HG03521 (cell line): ENCODE results near the gene LCAT.
"Not testable (repeated sequence)": the region's sequence is repeated elsewhere in the genome, so short reads cannot be mapped to it uniquely, and the experiment has no call there.

Experiments
- ATAC-seq: cut with Tn5 transposase; IDR thresholded peaks from one replicate; pipeline ENCODE4 v1.9.1; 2021; ENCODE audit warnings: mild to moderate bottlenecking, moderate library complexity; ENCODE audit not compliant: unreplicated experiment

The LCAT gene, protein sequence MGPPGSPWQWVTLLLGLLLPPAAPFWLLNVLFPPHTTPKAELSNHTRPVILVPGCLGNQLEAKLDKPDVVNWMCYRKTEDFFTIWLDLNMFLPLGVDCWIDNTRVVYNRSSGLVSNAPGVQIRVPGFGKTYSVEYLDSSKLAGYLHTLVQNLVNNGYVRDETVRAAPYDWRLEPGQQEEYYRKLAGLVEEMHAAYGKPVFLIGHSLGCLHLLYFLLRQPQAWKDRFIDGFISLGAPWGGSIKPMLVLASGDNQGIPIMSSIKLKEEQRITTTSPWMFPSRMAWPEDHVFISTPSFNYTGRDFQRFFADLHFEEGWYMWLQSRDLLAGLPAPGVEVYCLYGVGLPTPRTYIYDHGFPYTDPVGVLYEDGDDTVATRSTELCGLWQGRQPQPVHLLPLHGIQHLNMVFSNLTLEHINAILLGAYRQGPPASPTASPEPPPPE

DNA sequence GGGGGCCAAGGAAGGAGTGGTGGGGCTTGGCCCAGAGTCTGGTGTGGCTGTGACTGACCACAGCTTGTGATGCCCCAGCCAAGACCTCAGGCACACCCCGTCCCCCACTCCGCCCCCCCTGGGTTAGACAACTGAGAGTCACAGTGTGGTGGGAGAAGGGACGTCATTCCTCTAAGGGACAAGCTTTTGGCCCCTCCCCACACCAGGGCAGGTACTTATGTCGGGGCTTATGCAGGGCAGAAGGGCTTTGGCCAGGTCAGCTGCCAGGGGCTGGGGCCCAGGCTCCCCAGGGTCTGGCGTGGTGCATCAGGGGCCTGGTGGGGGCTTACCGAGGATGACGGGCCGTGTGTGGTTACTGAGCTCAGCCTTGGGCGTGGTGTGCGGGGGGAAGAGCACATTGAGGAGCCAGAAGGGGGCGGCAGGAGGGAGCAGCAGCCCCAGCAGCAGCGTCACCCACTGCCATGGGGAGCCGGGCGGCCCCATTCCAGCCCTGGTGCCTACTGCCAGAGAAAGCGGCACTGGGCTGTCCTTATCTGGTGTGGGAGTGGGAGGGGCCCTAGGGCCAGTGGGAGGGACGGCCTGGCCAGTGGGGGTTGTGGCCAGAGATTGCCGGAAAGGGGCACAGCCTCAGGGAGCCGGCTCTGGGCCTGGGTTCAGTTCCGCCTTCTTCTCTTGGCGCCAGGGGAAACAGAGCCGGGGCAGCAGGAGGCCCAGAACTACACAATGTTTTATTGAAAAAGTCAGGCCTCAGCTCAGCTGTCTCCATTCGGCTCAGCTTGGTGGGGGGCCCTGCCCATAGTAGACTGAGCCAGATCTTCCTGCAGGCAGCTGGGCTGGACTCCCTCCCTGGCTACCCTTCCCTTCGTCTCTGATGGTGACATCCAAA lies at the start of gene LCAT:
Gene LCAT, minus strand, starts transcription at position 502 of the 886 bp plus-strand sequence. Its CDS starts 19 bp downstream, at position 483.
- no peak for ATAC-seq

- peak; percentile 61 for ATAC-seq
These were observed 49.5 kb upstream of the LCAT start for GRCh38 chr16:67993207-67994039.

DNA sequence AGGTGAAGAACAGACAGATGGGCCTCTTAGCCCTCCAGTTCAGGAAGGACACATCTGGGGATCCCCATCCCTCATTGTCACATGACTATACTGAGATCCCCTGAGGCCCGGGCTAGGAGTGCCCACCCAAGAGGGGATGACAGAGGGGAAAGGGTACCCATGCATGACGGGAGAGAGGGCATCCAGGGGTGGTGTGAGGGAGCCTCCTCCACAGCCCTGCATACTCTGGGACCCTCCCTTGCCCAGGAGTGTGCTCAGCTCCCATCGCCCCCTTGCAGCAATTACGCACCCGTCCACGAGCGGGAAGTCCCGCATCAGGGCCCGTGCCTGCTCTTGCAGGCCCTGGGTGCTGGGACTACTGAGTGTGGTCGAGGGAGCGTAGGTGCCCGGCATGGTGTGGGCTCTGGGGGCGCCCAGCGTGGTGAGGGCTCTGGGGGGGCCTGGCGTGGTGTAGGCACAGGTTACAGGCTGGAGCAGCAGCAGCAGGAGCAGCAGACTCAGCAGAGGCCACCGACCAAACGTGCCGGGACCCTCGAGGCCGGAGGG lies 48.8 kb upstream of the LCAT start:
- no peak for ATAC-seq

DNA sequence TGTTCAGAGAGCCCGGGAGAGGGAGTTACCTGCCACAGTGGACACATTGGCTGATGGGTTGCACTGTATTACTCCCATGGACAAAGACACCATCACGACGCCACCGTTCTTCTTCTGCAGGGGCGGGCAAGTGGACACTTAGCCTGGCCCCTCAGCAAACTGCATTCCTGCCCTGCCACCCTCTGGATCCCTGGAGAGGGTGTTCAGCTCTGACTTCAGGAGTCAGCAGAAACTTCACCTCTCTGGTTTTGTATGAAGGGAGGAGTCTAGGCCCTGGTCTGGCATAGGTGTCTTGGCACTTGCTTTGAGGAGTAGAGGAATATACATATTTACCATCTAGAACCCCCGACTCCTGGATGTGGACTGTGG lies 46.1 kb upstream of the LCAT start:
- ATAC-seq = no peak

DNA sequence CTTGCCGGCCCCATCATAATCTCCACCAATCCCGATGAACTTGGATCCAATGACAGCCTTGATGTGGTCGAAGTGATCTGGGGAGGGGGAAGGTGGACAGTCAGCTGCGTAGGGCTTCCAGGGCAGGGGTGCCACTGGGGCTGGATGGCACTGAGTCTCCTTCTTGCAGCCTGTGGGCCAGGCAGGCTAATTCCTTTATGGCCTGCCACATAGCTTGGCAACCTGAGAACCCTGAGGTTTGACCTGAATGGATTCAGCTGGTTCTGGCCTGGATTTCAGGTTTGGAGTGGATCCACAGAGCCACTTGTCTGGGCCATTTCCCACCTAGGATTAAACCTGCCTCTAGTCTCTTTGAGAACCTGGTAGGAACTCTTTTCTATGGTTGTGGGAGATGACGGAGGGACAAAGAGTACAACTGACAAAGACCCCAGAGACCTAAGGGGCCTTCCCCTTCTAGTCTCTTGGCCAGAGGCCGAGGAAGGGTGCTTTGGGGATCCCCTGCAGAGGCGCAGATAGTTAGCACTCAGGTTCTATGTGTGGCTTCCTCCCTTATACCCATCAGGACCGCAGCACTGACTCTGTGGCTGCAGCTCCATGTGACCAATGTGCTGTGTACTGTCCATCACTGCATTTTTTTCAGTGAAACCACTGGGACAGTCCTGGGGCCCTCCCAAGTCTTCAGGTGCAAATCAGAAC lies 45.5 kb upstream of the LCAT start:
- no peak for ATAC-seq

GRCh38 chr16:67988675-67989074 lies 44.8 kb upstream of the LCAT start:
- ATAC-seq = no peak

DNA sequence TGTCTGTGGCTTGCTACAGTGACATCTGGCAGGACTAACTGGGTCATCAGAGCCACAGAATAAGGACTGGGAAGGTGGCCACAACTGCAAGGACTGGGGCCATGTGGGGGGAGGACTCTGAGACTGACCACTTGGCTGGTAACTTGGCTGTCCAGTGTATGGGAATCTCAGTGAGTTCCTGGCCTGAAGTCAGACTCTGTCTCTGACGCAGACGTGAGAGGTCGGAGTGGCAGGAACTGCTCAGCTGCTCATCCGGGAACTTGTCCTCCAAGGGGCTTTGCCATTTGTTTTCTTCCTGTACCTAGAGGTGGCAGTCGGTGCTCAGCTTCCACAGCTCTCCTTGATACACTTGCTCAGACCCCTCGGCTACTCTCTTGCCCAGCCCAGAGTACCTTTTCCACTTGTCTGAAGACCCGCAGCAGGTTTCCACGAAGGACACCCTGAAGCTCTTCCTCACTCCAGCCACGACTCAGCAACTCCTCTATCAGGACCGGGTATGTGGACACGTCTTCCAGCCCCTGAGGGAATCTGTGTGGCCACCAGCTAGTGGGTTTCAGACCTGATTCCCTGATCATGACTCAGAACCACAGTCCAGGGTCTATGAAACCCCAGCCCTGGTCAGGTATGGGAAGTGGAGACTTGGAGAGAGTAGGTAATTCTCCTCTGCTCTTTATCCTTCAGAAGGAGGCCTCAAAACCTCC lies 43.7 kb upstream of the LCAT start:
- ATAC-seq = no peak

DNA sequence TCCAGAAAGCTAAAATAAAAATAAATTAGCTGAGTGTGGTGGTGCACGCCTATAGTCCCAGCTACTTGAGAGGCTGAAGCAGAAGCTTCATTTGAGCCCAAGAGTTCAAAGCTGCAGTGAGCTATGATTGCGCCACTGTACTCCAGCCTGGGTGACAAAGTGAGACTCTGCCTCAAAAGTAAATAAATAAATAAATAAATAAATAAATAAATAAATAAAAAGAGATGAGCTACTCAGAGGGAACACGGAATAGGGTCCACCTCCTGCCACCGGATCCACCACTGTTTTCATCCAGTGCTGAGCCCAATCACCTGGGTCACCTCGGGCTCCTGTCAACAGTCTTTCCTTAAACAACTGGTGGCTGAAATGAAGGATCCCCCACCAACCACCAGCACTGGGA lies 43.0 kb upstream of the LCAT start:
- no peak for ATAC-seq

- ATAC-seq = no peak
These were observed 38.2 kb upstream of the LCAT start for GRCh38 chr16:67982011-67982696.

GRCh38 chr16:67979955-67980678 lies 36.2 kb upstream of the LCAT start, which contains the start of gene DPEP3:
Gene DPEP3 (minus strand): TSS chr16:67980499. CDS start chr16:67980380, 119 bp downstream.
- no peak for ATAC-seq

DNA sequence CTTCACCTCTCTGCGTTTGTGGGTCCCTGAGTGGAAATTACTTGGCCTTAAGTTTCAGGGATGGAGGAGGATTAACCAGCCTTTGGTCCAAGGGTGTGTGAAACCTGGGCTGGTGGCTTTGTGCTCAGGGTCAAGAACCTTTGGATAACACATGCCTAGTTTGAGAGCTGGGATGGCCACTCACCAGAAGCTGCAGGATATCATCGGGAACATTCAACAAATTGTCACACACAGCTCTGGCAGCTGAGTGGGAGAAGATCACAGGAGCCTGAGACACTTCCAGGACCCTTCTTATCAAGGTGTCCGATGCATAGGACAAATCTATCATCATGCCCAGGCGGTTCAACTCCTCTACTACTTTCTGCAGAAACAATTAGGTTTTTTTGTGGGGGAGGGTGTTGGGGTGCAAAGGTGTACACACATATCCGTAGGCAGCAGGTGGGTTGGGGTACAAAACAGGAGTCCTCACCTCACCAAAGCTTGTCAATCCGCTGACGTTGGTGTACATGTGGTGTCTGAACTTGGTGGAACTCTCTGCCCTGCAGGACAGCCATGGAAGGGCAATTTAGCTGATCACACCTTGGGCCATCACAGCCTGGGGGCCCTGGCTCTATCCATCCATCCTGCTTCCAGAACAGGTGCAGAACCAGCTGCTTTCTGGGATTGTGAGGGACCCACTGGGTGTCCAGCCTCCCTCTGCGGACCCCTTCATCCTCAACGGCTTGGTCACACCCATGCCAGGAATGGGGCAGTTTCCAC lies 33.7 kb upstream of the LCAT start:
- no peak for ATAC-seq

DNA sequence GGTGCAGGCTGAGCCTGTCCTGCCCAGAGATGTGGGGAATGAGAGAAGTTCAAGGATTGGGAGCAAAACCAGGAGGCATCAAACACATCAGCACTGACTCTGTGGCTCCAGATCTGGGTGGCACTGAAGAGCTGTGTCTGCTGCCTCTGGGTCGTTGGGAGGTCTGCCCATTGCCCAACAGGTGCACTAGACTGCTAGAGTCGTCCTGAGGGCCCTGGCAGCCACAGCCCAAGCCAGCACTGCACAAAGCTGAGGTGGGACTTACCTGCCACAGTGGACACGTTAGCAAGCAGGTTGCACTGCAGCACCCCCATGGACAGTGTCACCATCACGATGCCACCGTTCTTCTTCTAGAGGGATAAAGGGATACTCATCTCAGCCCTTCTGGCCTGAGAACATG lies 33.1 kb upstream of the LCAT start:
- ATAC-seq = no peak

DNA sequence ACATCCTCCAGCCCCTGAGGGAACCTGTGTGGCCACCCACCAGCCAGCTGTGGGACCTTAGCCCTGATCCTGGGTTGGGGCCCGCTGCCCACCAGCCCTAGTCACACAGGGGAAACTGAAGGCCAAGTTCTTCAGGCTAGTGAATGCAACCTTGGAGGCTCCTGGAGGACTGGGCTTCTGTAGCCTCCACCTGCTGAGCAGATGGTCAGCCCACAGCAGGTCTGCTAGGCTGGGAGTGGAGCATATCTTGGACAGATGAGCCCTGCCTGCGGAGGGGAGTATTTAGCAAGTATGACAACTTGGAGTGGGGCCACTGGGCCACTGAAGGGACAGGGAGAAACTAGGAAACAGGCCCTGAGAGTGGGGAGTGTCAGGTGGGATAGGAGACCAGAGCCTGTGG lies 32.3 kb upstream of the LCAT start:
- ATAC-seq = no peak

GRCh38 chr16:67975321-67976105 lies 31.6 kb upstream of the LCAT start:
- ATAC-seq = no peak

DNA sequence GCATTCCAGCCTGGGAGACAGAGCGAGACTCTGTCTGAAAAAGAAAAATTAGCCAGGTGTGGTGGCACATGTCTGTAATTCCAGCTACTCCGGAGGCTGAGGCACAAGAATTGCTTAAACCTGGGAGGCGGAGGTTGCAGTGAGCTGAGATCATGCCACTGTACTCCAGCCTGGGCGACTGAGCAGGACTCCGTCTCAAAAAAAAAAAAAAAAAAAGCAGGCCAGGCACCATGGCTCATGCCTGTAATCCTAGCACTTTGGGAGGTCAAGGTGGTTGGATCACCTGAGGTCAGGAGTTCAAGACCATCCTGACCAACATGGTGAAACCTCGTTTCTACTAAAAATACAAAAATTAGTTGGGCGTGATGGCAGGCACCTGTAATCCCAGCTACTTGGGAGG lies 28.4 kb upstream of the LCAT start:
- ATAC-seq = not testable (repeated sequence)

- no peak for ATAC-seq
These were observed 27.2 kb upstream of the LCAT start for GRCh38 chr16:67971111-67971510.
